GM21737 (cell line): ENCODE results near the gene BTBD10.

Experiments used
- ATAC-seq: cut with Tn5 transposase; IDR thresholded peaks from one replicate; pipeline ENCODE4 v1.9.1; 2021; ENCODE audit warnings: mild to moderate bottlenecking, moderate library complexity; ENCODE audit not compliant: unreplicated experiment

BTBD10 gene

GRCh38 chr11:13462901-13463778 lies at the start of gene BTBD10:
Gene BTBD10 (minus strand): TSS chr11:13463222. CDS start chr11:13445124, 18,098 bp downstream.
- ATAC-seq: peak; percentile 97

GRCh38 chr11:13503393-13503792 lies 40.4 kb upstream of the BTBD10 start:
- no peak for ATAC-seq

- ATAC-seq: no peak
These were observed 39.5 kb upstream of the BTBD10 start for GRCh38 chr11:13502492-13502891.

GRCh38 chr11:13495929-13496328 lies 32.9 kb upstream of the BTBD10 start, which contains the start of gene PTH:
Gene PTH (minus strand): TSS chr11:13495997. CDS start chr11:13492855, 3,142 bp downstream.
- no peak for ATAC-seq

GRCh38 chr11:13494051-13494450 lies 31.0 kb upstream of the BTBD10 start:
- ATAC-seq: no peak

GRCh38 chr11:13487661-13488030 lies 24.6 kb upstream of the BTBD10 start:
- ATAC-seq: no peak

- no peak for ATAC-seq
These were observed 24.1 kb upstream of the BTBD10 start for GRCh38 chr11:13486926-13487660.

- ATAC-seq: no peak
These were observed 17.2 kb upstream of the BTBD10 start for GRCh38 chr11:13480198-13480597.

- ATAC-seq: no peak
These were observed 16.7 kb upstream of the BTBD10 start for GRCh38 chr11:13479688-13480087.

- no peak for ATAC-seq
These were observed 12.1 kb upstream of the BTBD10 start for GRCh38 chr11:13475091-13475490.

- no peak for ATAC-seq
These were observed 10.1 kb upstream of the BTBD10 start for GRCh38 chr11:13473013-13473722.

GRCh38 chr11:13468750-13469149 lies 5.7 kb upstream of the BTBD10 start:
- no peak for ATAC-seq

GRCh38 chr11:13465909-13466371 lies 2.9 kb upstream of the BTBD10 start:
- no peak for ATAC-seq

GRCh38 chr11:13463779-13464290 lies 813 bp upstream of the BTBD10 start:
- no peak for ATAC-seq

- ATAC-seq: peak; percentile 50
These were observed 616 bp downstream of the BTBD10 start for GRCh38 chr11:13462311-13462900.

GRCh38 chr11:13461291-13461690 lies 1.7 kb downstream of the BTBD10 start:
- no peak for ATAC-seq

GRCh38 chr11:13450832-13451397 lies 12.1 kb downstream of the BTBD10 start:
- no peak for ATAC-seq

GRCh38 chr11:13449522-13449921 lies 13.5 kb downstream of the BTBD10 start:
- ATAC-seq: no peak

GRCh38 chr11:13448876-13449275 lies 14.1 kb downstream of the BTBD10 start:
- ATAC-seq: no peak

- ATAC-seq: no peak
These were observed 16.6 kb downstream of the BTBD10 start for GRCh38 chr11:13446444-13446843.
